ENCODE measurements around the gene TEX44.

The TEX44 gene

GRCh38 chr2:231633241-231633976 is 40.7 kb downstream of the TEX44 start:
- Mint-ChIP-seq H3K4me1 (peaks cover 11% of the 10 kb centered on the region), H3K36me3 (ENCODE audit: low read depth) (no peaks in the 10 kb centered on the region)
- TF ChIP-seq CTCF (IDR thresholded peaks at IDR 0.05; ENCODE audit: unreplicated experiment in 3 of 3), result no peak

GRCh38 chr2:231634412-231634811 is 41.7 kb downstream of the TEX44 start:
- Mint-ChIP-seq H3K36me3 (ENCODE audit: low read depth) (no peaks in the 10 kb centered on the region), H3K4me3 (no peak overlapping the region), H3K9me3 (no peaks in the 10 kb centered on the region), H3K27ac (no peak overlapping the region), H3K27me3 (ENCODE audit: low read depth) (peaks cover 4% of the 10 kb centered on the region), H3K4me1 (peaks cover 11% of the 10 kb centered on the region)
- TF ChIP-seq CTCF (IDR thresholded peaks at IDR 0.05; ENCODE audit: unreplicated experiment in 3 of 3), result no peak

More at GRCh38 chr2:231633241-231633976, 40.7 kb downstream of the TEX44 start:
- Mint-ChIP-seq H3K4me3 (no peak overlapping the region), H3K27me3 (ENCODE audit: low read depth) (peaks cover 4% of the 10 kb centered on the region), H3K9me3 (no peaks in the 10 kb centered on the region), H3K27ac (peak overlapping the region in 2 of 3 experiments; percentile 12 to 85)

GRCh38 chr2:231634951-231635875 is 42.5 kb downstream of the TEX44 start:
- Mint-ChIP-seq H3K27me3 (ENCODE audit: low read depth) (peaks cover 4% of the 10 kb centered on the region), H3K36me3 (ENCODE audit: low read depth) (no peaks in the 10 kb centered on the region), H3K4me3 (no peak overlapping the region), H3K27ac (peak overlapping the region in 2 of 3 experiments; percentile 56 to 66), H3K4me1 (peaks cover 13% of the 10 kb centered on the region), H3K9me3 (no peaks in the 10 kb centered on the region)
- no peak for TF ChIP-seq CTCF (IDR thresholded peaks at IDR 0.05; ENCODE audit: unreplicated experiment in 3 of 3)

- H3K9me3 Mint-ChIP-seq, result no peaks in the 10 kb centered on the region
- TF ChIP-seq CTCF (IDR thresholded peaks at IDR 0.05; ENCODE audit: unreplicated experiment in 3 of 3), result no peak
- peaks cover 9% of the 10 kb centered on the region for H3K27me3 Mint-ChIP-seq (ENCODE audit: low read depth)
- no peak overlapping the region for H3K4me3 Mint-ChIP-seq
- H3K4me1 Mint-ChIP-seq, result peaks cover 27% of the 10 kb centered on the region
- peak overlapping the region; percentile 31 to 84 (median 61) for H3K27ac Mint-ChIP-seq
- H3K36me3 Mint-ChIP-seq (ENCODE audit: low read depth), result no peaks in the 10 kb centered on the region
These were observed 47.6 kb downstream of the TEX44 start for GRCh38 chr2:231640241-231640640.

- H3K27me3 Mint-ChIP-seq (ENCODE audit: low read depth), result peaks cover 9% of the 10 kb centered on the region
- peaks cover 27% of the 10 kb centered on the region for H3K4me1 Mint-ChIP-seq
- peak overlapping the region; percentile 31 to 84 (median 61) for H3K27ac Mint-ChIP-seq
- no peaks in the 10 kb centered on the region for H3K9me3 Mint-ChIP-seq
- H3K4me3 Mint-ChIP-seq, result no peak overlapping the region
- no peaks in the 10 kb centered on the region for H3K36me3 Mint-ChIP-seq (ENCODE audit: low read depth)
- TF ChIP-seq CTCF (IDR thresholded peaks at IDR 0.05; ENCODE audit: unreplicated experiment in 3 of 3), result no peak
These were observed 48.0 kb downstream of the TEX44 start for GRCh38 chr2:231640641-231641111.

All from nephron (organoid).